HG03432 (cell line): ENCODE data around the gene STAC.
"Not testable (repeated sequence)": the region's sequence is repeated elsewhere in the genome, so short reads cannot be mapped to it uniquely, and the experiment has no call there.

Source experiments
- ATAC-seq: cut with Tn5 transposase; IDR thresholded peaks from one replicate; pipeline ENCODE4 v1.9.1; 2021; ENCODE audit warnings: mild to moderate bottlenecking, moderate library complexity; ENCODE audit not compliant: unreplicated experiment

Gene STAC

DNA sequence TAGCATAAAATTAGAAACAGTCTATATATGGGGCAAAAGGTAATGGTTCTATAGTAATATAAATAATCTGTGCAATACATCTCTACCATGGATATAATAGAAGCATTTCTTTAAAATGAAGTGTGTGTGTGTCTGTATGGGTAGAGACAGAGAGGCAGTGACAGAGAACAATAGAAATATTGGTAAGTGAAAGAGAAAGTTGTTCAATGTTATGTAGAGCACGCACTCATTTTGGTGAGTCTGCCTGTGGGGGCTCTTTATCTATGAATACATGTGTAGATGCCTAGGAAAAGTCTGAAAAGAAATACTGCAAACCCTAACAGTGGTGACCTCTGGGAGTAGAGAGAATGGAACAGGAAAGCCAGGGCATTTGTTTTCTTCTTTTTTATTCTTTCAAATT, 182.6 kb downstream of the STAC start:
- ATAC-seq = no peak

- ATAC-seq = no peak
These were observed 194.9 kb downstream of the STAC start for GRCh38 chr3:36575241-36575640.

- not testable (repeated sequence) for ATAC-seq
These were observed 198.1 kb downstream of the STAC start for GRCh38 chr3:36578418-36578817.

- no peak for ATAC-seq
These were observed 199.4 kb downstream of the STAC start for GRCh38 chr3:36579746-36580145.

- ATAC-seq = no peak
These were observed 200.4 kb downstream of the STAC start for GRCh38 chr3:36580716-36581115.

- no peak for ATAC-seq
These were observed 211.7 kb downstream of the STAC start for GRCh38 chr3:36591959-36592358.

GRCh38 chr3:36595511-36595910, 215.2 kb downstream of the STAC start:
- no peak for ATAC-seq

- ATAC-seq = no peak
These were observed 216.1 kb downstream of the STAC start for GRCh38 chr3:36596419-36596818.

DNA sequence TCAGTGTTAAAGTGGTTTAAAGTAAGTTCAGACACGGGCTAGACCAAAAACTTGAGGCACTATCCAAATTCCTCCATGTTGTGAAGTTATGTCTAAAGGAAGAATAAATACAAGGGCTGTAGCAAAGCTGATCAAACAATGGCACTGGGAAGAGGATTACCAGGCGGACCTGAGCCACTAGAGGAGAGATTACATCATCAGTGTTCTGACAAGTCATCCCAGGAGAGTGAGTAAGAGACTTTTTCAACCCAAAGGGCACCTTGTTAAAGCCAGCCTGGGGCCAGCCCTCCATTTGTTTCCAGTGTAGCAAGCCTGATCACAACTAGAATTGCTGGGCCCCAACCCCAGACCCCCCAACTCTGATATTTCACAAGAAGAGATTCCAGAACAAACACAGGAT, 217.1 kb downstream of the STAC start:
- ATAC-seq = no peak
